Measurements from ENCODE around the gene ZNF784.

- TF ChIP-seq CTCF (IDR thresholded peaks at IDR 0.05; ENCODE audit: borderline replicate concordance, extremely low read depth, low read length, poor library complexity, severe bottlenecking): no peak
- no peak for TF ChIP-seq EZH2 (IDR thresholded peaks at IDR 0.05; ENCODE audit: borderline replicate concordance, low read depth, low read length, severe bottlenecking)
These were observed 28.2 kb upstream of the ZNF784 start for GRCh38 chr19:55652311-55653128.
